GM06990 (cell line): ENCODE results near the gene DOK6.

Experiments used
- DNase-seq: peaks from one replicate; pipeline ENCODE4 v3.0.0-alpha.2; 2011; ENCODE audit not compliant: insufficient read length; ENCODE audit errors: extremely low read depth
- H3K27me3 ChIP-seq: replicated peaks from 2 replicates; pipeline ENCODE4 v1.6.0; 2011; ENCODE audit warnings: low read length; ENCODE audit not compliant: control insufficient read depth, insufficient read depth
- H3K36me3 ChIP-seq: 2 replicates; pipeline ENCODE4 v1.5.1; 2011; ENCODE audit warnings: low read length; ENCODE audit not compliant: control insufficient read depth, insufficient read depth
- H3K4me3 ChIP-seq: replicated peaks from 2 replicates; pipeline ENCODE4 v1.5.1; 2011; ENCODE audit warnings: low read depth, mild to moderate bottlenecking, control low read depth, low read length
- TF ChIP-seq, protein P1 (sequence below): IDR thresholded peaks from 2 replicates; pipeline ENCODE4 v1.5.1; 2011; ENCODE audit warnings: low read length, control low read depth, mild to moderate bottlenecking, inconsistent platforms; ENCODE audit not compliant: insufficient read depth, poor library complexity, severe bottlenecking

DOK6 gene

DNA sequence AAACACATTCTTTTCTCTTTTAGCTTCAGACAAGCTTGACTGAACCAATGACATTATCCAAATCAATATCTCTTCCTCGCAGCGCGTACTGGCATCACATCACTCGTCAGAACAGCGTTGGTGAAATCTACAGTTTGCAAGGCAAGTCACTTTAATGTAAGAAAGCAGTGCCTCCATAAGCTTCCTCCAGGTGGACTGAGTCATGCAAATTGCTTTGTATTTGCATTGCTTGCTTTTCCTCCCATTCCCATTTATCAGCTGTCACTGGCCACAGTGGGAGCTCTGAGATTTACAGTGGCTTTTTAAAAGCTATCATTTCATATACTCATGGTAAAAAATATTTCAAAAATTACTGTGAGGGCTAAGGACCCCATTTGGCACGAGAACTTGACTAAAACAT lies 357.0 kb downstream of the DOK6 start:
- TF ChIP-seq, protein P1, sequence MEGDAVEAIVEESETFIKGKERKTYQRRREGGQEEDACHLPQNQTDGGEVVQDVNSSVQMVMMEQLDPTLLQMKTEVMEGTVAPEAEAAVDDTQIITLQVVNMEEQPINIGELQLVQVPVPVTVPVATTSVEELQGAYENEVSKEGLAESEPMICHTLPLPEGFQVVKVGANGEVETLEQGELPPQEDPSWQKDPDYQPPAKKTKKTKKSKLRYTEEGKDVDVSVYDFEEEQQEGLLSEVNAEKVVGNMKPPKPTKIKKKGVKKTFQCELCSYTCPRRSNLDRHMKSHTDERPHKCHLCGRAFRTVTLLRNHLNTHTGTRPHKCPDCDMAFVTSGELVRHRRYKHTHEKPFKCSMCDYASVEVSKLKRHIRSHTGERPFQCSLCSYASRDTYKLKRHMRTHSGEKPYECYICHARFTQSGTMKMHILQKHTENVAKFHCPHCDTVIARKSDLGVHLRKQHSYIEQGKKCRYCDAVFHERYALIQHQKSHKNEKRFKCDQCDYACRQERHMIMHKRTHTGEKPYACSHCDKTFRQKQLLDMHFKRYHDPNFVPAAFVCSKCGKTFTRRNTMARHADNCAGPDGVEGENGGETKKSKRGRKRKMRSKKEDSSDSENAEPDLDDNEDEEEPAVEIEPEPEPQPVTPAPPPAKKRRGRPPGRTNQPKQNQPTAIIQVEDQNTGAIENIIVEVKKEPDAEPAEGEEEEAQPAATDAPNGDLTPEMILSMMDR = no peak

DNA sequence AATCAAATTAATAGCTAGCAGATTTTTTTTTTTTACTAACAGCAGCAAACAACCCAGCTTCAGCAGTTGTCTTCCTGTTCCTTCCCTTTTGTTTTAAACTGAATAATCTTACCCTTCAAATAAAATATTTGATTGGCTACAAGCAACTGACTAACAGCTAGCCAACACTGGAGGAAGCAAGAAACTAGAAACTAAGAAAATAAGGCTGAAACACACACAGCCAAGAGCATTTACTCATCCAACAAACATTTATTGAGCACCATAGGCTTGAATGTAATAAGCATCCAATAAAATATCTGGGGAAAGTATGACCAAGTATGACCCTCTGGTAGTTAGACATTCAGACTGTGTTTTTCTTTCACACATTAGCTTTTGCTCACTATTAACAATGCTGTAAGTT lies 357.8 kb downstream of the DOK6 start:
- Histone ChIP-seq H3K4me3 (no peak overlapping the region), H3K27me3 (no peaks in the 10 kb centered on the region), H3K36me3 (no peaks in the 10 kb centered on the region)
- TF ChIP-seq, protein P1 = no peak
- no peak for DNase-seq

More for the DNA sequence above, 357.0 kb downstream of the DOK6 start:
- Histone ChIP-seq H3K36me3 (no peaks in the 10 kb centered on the region), H3K27me3 (no peaks in the 10 kb centered on the region), H3K4me3 (no peak overlapping the region)
- DNase-seq = no peak

GRCh38 chr18:69759046-69759445 lies 358.4 kb downstream of the DOK6 start:
- Histone ChIP-seq H3K4me3 (no peak overlapping the region), H3K36me3 (no peaks in the 10 kb centered on the region), H3K27me3 (no peaks in the 10 kb centered on the region)
- TF ChIP-seq, protein P1 = no peak
- DNase-seq = no peak

DNA sequence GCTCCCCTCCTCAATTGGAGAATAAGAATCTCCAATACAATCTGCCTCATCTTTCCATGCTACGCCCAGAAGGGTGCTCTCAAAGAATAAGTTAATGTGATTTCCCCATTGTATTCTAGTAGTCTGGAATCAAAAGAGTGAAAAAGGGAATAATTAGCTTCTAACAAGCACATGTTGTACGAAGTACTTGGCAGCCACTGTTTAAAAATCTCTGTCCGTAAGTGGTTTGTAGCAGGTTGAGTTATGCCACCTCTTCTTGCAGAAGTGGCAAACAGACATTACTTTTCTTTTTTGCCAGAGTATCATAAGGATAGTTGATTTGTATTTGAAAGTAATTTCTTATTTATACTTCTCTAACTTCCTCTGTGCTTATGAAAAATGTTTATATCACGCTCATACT lies 362.3 kb downstream of the DOK6 start:
- TF ChIP-seq, protein P1 = no peak
- Histone ChIP-seq H3K4me3 (no peak overlapping the region), H3K36me3 (no peaks in the 10 kb centered on the region), H3K27me3 (no peaks in the 10 kb centered on the region)
- no peak for DNase-seq

- Histone ChIP-seq H3K27me3 (no peaks in the 10 kb centered on the region), H3K36me3 (no peaks in the 10 kb centered on the region)
- no peak for DNase-seq
Observed at GRCh38 chr18:69763821-69764220, 363.1 kb downstream of the DOK6 start.

More at GRCh38 chr18:69763821-69764220, 363.1 kb downstream of the DOK6 start:
- H3K4me3 ChIP-seq = no peak overlapping the region
- TF ChIP-seq, protein P1 = no peak
